ENCODE measurements around the gene TRUB2. TPM values are rescaled to one million over a fixed set of nuclear protein-coding genes. Genes with fewer than 3 reads are reported as not detected.
A peak's percentile ranks its signal among the peaks of the same experiment; 100 is the strongest.
"Not testable (repeated sequence)": the region's sequence is repeated elsewhere in the genome, so short reads cannot be mapped to it uniquely, and the experiment has no call there.

TRUB2 gene
- total RNA-seq, 3 donors from 2014 or later, result 11.8 to 19.8 (median 18.0) TPM

- H3K9me3 ChIP-seq, result no peaks in the 10 kb centered on the region
- TF ChIP-seq POLR2A (IDR thresholded peaks at IDR 0.05), result no peak
- H3K36me3 ChIP-seq, result no peaks in the 10 kb centered on the region
- no peak overlapping the region for H3K27ac ChIP-seq
- intact Hi-C loops (cut with DNase I; ENCODE audit: low total_unique reads), result no loop called here
- H3K4me3 ChIP-seq, result no peak overlapping the region
- no peaks in the 10 kb centered on the region for H3K27me3 ChIP-seq
- no peaks in the 10 kb centered on the region for H3K4me1 ChIP-seq
- DNase-seq (ENCODE audit: low spot score in 2 of 2), result no peak
These were observed 39.7 kb downstream of the TRUB2 start for GRCh38 chr9:128282500-128282899.

GRCh38 chr9:128280084-128280622 lies 42.1 kb downstream of the TRUB2 start:
- peak overlapping the region in 1 of 3 donors; percentile 2 for H3K4me3 ChIP-seq
- no peaks in the 10 kb centered on the region for H3K36me3 ChIP-seq
- no peak for TF ChIP-seq POLR2A (IDR thresholded peaks at IDR 0.05)
- TF ChIP-seq CTCF (IDR thresholded peaks at IDR 0.05), result no peak
- no peak for TF ChIP-seq POLR2AphosphoS5 (IDR thresholded peaks at IDR 0.05)
- H3K27ac ChIP-seq, result peak overlapping the region in 1 of 2 donors; percentile 1
- no peak for DNase-seq (ENCODE audit: low spot score in 2 of 2)
- intact Hi-C loops (cut with DNase I; ENCODE audit: low total_unique reads), result no loop called here
- no peaks in the 10 kb centered on the region for H3K27me3 ChIP-seq
- H3K9me3 ChIP-seq, result no peaks in the 10 kb centered on the region
- no peaks in the 10 kb centered on the region for H3K4me1 ChIP-seq

- H3K4me3 ChIP-seq, result peak overlapping the region in 1 of 3 donors; percentile 2
- peak overlapping the region; percentile 1 to 17 for H3K27ac ChIP-seq
- H3K27me3 ChIP-seq, H3K4me1 ChIP-seq, H3K36me3 ChIP-seq, H3K9me3 ChIP-seq: not testable (repeated sequence)
- peak in 1 of 2 donors; percentile 58 for DNase-seq (ENCODE audit: low spot score in 2 of 2)
- intact Hi-C loops (cut with DNase I; ENCODE audit: low total_unique reads), result loop anchor here (5.0 kb wide), 1 partner anchor 1948 kb away; no protein-coding TSS in a partner anchor
These were observed 42.9 kb downstream of the TRUB2 start for GRCh38 chr9:128279088-128280073.

GRCh38 chr9:128276574-128277270 lies 45.5 kb downstream of the TRUB2 start:
- Histone ChIP-seq H3K36me3 (no peaks in the 10 kb centered on the region), H3K27ac (peak overlapping the region; percentile 91 to 97), H3K4me3 (peak overlapping the region; percentile 76 to 95 (median 94)), H3K27me3 (no peaks in the 10 kb centered on the region), H3K9me3 (no peaks in the 10 kb centered on the region), H3K4me1 (peaks cover 0 to 10% of the 10 kb centered on the region in 2 donors)
- DNase-seq (ENCODE audit: low spot score in 2 of 2), result peak in 1 of 2 donors; percentile 36
- TF ChIP-seq POLR2AphosphoS5 (IDR thresholded peaks at IDR 0.05) (no peak), CTCF (IDR thresholded peaks at IDR 0.05) (no peak), POLR2A (IDR thresholded peaks at IDR 0.05) (no peak)
- intact Hi-C loops (cut with DNase I; ENCODE audit: low total_unique reads), result loop anchor here (5.0 kb wide), 1 partner anchor 1951 kb away; no protein-coding TSS in a partner anchor

- H3K27me3 ChIP-seq, result no peaks in the 10 kb centered on the region
- H3K4me1 ChIP-seq, result peaks cover 0 to 10% of the 10 kb centered on the region in 2 donors
- DNase-seq (ENCODE audit: low spot score in 2 of 2), result peak; percentile 99 to 100
- peak within 1 kb of the TSS; percentile 76 to 95 (median 94) for H3K4me3 ChIP-seq
- no peaks in the 10 kb centered on the region for H3K9me3 ChIP-seq
- peak; percentile 98 for TF ChIP-seq POLR2A (IDR thresholded peaks at IDR 0.05)
- TF ChIP-seq CTCF (IDR thresholded peaks at IDR 0.05), result no peak
- peak; percentile 73 to 94 (median 93) for TF ChIP-seq POLR2AphosphoS5 (IDR thresholded peaks at IDR 0.05)
- no peaks in the 10 kb centered on the region for H3K36me3 ChIP-seq
- peak within 1 kb of the TSS; percentile 95 to 97 for H3K27ac ChIP-seq
- intact Hi-C loops (cut with DNase I; ENCODE audit: low total_unique reads), result loop anchor here (5.0 kb wide), 1 partner anchor 1951 kb away; no protein-coding TSS in a partner anchor
These were observed 46.2 kb downstream of the TRUB2 start, which contains the start of gene SWI5 for GRCh38 chr9:128276008-128276573. Gene SWI5 (plus strand): TSS chr9:128276276.
